WTC11 (cell line): ENCODE measurements around the gene FABP3.

Experiments used
- CREB1 ChIP-seq: sonication (generic); formaldehyde crosslinking; IDR thresholded peaks from 2 replicates; pipeline ENCODE4 v1.8.0; 2023; ENCODE audit warnings: mild to moderate bottlenecking, missing genetic modification reagents
- CTCF ChIP-seq: fragments of 200-600 bp; IDR thresholded peaks from 2 replicates; pipeline ENCODE4 v1.8.0; 2022; ENCODE audit warnings: antibody characterized with exemption
- USF1 ChIP-seq: sonication (generic); formaldehyde crosslinking; IDR thresholded peaks from 2 replicates; pipeline ENCODE4 v1.8.0; 2022; ENCODE audit warnings: mild to moderate bottlenecking, missing genetic modification reagents
- USF2 ChIP-seq: sonication (generic); formaldehyde crosslinking; IDR thresholded peaks from 2 replicates; pipeline ENCODE4 v1.8.1; 2023; ENCODE audit warnings: mild to moderate bottlenecking, missing genetic modification reagents, moderate library complexity

GRCh38 chr1:31348449-31348848 lies 24.4 kb downstream of the FABP3 start:
- no peak for TF ChIP-seq CTCF
- TF ChIP-seq USF2, result no peak
- no peak for TF ChIP-seq USF1 (CRISPR knock-in tag)
- no peak for TF ChIP-seq CREB1
